Activated gamma-delta T cell treated with Interleukin-2 at 50 U/mL for 16 hours (primary cell): Measurements from ENCODE around the gene C17orf107.
"Not testable (repeated sequence)": the region's sequence is repeated elsewhere in the genome, so short reads cannot be mapped to it uniquely, and the experiment has no call there.

Source experiments
- DNase-seq: peaks from one replicate; pipeline ENCODE4 v3.0.0-alpha.2; 2020

Gene C17orf107

DNA sequence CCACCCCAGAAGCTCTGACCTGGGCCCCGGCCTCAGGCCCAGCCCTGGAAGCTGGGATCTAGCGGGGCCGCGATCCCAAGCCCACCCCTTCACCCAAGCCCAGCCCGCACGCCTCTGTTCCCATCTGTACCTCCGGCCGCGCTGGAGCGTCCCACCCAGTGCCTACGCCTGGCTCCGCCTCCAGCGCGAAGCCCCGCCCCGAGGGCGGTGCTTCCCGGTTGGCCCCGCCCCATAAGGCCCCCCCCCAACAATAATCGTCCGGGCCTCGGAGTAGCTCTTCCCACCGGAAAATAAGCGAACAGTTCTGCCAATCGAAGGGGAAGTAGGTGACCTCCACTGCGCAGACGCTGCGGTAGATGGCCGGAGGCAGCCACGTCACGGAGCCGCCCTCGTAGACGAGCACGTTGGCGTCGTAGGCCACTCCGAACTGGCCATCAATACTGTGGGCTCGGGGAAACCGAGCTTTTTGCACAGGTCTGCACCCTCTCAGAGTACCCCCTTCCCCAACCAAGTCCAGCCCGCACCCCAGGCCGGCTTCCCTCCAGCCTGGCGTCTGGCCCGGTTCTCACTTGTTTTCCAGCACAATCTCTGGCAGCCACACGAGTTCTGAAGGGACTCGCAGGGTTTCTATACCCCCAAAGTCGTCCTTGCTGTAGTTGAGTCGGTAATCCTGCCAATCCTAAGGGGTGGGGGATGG lies 2.5 kb downstream of the C17orf107 start:
- DNase-seq: no peak

GRCh38 chr17:4902540-4902939 lies 3.2 kb downstream of the C17orf107 start:
- no peak for DNase-seq

- peak; percentile 74 for DNase-seq
These were observed 3.9 kb downstream of the C17orf107 start, which contains the start of gene CHRNE for GRCh38 chr17:4903051-4903818. CHRNE (minus strand) TSS chr17:4903098; CDS start chr17:4903063, 35 bp downstream.

DNA sequence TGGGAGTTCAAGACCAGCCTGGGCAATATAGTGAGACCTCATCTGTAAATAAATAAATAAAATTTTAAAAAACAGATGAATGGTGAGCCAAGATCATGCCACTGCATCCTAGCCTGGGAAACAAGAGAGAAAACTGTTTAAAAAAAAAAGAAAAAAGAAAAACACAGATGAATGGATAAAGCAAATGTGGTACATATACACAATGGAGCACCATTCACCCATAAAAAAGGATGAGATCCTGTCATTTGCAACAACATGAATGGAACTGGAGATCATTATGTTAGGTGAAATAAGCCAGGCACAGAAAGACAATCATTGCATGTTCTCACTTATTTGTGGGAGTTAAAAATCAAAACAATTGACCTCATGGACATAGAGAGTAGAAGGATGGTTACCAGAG lies 7.3 kb downstream of the C17orf107 start:
- not testable (repeated sequence) for DNase-seq

DNA sequence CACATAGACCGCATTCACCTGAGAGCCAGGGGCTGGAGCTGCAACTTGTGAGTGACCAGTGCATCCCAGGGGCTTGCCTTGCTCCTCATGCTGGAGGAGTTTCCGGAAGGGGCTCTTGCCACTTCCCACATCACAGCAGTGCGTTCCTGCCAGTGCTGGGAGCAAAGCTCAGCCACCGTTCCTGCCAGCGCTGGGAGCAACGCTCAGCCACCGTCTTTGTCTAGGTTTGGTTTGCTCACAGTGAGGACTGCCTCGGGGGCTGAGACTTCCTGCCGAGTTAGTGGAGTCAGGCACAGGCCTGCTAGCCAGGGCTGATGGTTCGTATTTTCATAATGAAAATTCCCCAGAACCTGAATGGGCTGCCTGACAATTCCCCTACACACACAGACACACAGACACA lies 9.0 kb downstream of the C17orf107 start:
- no peak for DNase-seq

GRCh38 chr17:4908711-4909496 lies 9.6 kb downstream of the C17orf107 start:
- DNase-seq: peak; percentile 75

DNA sequence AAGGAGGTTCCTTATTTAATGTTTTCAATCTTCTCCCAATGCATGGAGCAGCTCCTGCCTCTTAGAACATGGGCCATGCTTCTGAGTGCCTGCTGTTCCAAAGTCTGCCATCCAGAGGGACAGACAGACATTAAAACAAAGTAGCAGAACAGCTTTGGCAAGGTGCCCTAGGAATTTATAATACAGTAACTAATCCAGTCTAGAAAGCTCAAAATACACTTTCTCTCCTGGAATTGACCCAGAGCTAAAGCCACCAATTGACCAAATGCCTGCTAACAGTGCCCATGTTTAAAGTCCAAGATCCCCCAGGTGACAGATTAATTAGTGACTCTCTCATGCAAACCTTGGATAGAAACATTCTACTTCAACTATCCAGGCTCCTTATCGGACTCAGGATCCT lies 14.7 kb downstream of the C17orf107 start:
- DNase-seq: no peak

- not testable (repeated sequence) for DNase-seq
These were observed 15.2 kb downstream of the C17orf107 start for GRCh38 chr17:4914551-4914950.

DNA sequence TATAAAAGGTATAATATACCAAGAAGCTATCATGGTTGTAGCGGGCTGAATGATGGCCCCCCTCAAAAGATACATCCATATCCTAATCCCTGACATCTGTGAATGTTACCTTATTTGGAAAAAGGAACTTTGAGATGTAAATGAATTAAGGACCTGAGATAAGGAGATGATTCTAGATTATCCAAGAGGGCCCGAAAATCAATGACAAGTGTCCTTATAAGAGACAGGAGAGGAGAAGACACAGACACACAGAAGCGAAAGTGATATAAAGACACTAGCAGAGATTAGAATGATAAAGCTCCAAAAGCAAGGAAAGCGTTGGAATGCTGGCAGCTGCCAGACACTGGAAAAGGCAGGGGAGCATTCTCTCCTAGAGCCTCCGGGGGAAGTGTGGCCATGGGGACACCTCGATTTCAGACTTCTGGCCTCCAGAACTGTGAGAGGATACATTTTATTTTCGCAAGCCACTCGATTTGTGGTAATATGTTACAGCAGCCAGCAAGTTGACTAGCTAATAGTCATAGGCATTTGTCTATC lies 20.2 kb downstream of the C17orf107 start:
- no peak for DNase-seq

- no peak for DNase-seq
These were observed 21.2 kb downstream of the C17orf107 start for GRCh38 chr17:4920351-4921048.

GRCh38 chr17:4921320-4921719 lies 22.0 kb downstream of the C17orf107 start:
- no peak for DNase-seq

- not testable (repeated sequence) for DNase-seq
These were observed 27.4 kb downstream of the C17orf107 start for GRCh38 chr17:4926577-4927335.

DNA sequence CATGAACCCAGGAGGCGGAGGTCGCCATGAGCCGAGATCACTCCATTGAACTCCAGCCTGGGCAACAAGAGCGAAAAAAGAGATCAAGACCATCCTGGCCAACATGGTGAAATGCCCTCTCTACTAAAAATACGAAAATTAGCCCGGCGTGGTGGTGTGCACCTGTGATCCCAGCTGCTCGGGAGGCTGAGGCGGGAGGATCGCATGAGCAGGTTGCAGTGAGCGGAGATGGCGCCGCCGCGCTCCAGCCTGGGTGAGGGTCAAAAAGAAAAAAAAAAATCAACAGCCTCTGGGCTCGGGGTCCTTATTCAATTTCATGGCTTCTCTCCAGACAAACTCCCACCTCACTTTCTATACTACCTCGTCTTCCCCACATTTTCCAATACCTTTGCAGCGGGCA lies 29.5 kb downstream of the C17orf107 start:
- no peak for DNase-seq

GRCh38 chr17:4931963-4932362 lies 32.6 kb downstream of the C17orf107 start, which contains the start of gene GP1BA:
GP1BA (plus strand) TSS chr17:4932277; CDS start chr17:4932605, 328 bp downstream.
- DNase-seq: no peak

DNA sequence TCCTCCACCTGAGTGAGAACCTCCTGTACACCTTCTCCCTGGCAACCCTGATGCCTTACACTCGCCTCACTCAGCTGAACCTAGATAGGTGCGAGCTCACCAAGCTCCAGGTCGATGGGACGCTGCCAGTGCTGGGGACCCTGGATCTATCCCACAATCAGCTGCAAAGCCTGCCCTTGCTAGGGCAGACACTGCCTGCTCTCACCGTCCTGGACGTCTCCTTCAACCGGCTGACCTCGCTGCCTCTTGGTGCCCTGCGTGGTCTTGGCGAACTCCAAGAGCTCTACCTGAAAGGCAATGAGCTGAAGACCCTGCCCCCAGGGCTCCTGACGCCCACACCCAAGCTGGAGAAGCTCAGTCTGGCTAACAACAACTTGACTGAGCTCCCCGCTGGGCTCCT lies 33.4 kb downstream of the C17orf107 start:
- no peak for DNase-seq

DNA sequence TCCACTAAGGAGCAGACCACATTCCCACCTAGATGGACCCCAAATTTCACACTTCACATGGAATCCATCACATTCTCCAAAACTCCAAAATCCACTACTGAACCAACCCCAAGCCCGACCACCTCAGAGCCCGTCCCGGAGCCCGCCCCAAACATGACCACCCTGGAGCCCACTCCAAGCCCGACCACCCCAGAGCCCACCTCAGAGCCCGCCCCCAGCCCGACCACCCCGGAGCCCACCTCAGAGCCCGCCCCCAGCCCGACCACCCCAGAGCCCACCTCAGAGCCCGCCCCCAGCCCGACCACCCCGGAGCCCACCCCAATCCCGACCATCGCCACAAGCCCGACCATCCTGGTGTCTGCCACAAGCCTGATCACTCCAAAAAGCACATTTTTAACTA lies 34.3 kb downstream of the C17orf107 start:
- no peak for DNase-seq

- DNase-seq: no peak
These were observed 35.0 kb downstream of the C17orf107 start for GRCh38 chr17:4934173-4934979.

- no peak for DNase-seq
These were observed 36.3 kb downstream of the C17orf107 start for GRCh38 chr17:4935650-4936049.

DNA sequence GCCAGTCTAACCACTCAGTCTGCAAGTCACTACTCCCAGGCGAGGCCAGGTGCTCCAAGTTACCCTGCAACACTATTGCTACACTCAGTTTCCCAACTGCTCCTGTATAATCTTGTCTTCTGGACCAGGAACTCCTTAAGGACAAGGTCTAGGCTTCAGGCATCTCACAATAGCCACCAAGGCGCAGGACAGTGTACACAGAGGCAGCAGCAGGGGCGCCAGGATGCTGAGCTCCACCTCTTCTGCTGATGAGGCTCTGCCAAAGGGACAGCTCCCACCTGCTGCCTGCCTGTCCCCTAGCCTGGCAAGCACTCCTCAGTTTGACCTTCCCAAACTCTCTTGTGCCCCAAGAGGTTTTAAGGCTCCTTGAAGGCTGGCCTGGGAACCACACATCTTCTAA lies 37.1 kb downstream of the C17orf107 start:
- no peak for DNase-seq

GRCh38 chr17:4937553-4937952 lies 38.2 kb downstream of the C17orf107 start:
- no peak for DNase-seq

DNA sequence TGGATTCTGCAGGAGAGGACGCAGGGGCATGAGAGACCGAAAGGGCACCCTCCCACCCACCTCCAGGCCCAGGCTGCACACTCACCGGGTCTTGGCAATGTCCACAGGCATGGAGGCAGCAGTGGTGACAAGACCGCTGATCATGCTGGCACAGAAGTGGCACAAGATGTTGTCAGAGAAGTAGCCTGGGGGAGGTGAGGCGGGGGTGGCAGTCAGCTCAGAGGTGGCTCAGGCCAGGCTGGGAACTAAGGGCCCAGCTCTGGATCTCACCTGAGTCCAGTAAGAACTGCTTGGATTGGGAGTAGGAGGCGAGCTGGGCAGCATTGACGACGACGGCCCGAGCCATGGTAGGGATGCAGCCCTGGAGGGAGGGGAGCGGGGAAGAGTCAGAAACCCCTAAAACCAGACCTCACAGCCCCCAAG lies 38.7 kb downstream of the C17orf107 start:
- no peak for DNase-seq
